Measurements from ENCODE around the gene PLXND1. TPM values are rescaled to one million over a fixed set of nuclear protein-coding genes. Genes with fewer than 3 reads are reported as not detected.
"Not testable (repeated sequence)": the region's sequence is repeated elsewhere in the genome, so short reads cannot be mapped to it uniquely, and the experiment has no call there.

PLXND1 gene
- total RNA-seq, 1 donor from 2014 or later: 3.1 TPM

DNA sequence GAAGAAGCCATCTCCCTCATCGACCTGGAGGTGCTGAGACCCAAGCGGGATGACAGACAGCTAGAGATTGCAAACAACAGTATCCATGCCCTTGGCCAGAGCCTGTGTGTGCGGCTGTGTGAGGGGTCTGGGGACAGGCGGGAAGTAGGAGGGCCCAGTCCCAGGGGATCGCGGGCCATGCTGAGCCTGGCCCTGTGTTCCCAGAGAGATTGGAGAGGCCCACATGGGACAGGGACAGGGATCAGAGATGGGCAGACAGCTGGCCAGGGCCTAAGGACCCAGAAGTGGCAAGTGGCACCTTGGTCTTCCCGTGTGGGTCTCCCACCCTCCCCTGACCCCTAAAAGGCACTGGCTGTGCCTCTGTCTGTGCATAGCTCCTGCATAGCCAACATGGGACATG lies 89.0 kb downstream of the PLXND1 start:
- ChIA-PET POLR2A (no interaction called here), CTCF (no interaction called here)

DNA sequence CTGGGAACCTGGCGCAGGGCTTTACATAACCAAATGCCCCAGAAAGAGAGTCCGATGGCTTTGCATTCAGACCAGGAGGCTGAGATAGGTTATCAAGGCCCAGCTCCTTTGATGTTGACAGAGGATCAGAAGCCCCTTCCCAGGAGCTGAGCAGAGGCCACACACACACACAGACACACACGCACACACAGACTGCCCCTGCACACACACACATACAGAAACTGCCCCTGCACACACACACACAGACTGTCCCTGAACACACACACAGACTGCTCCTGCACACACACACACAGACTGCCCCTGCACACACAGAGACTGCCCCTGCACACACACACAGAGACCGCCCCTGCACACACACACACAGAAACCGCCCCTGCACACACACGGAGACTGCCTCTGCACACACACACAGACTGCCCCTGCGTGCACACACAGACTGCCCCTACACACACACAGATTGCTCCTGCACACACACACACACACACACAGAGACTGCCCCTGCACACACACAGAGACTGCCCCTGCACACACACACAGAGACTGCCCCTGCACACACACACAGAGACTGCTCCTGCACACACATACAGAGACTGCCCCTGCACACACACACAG lies 90.5 kb downstream of the PLXND1 start:
- H3K27ac Mint-ChIP-seq; intact Hi-C loops (cut with micrococcal nuclease); DNase-seq; H3K9me3 Mint-ChIP-seq; H3K4me3 Mint-ChIP-seq; POLR2A ChIA-PET; H3K4me1 Mint-ChIP-seq; ATAC-seq (ENCODE audit: low read depth); H3K27me3 Mint-ChIP-seq; CTCF ChIA-PET: not testable (repeated sequence)
- H3K36me3 Mint-ChIP-seq (ENCODE audit: low read depth): peaks cover 16% of the 10 kb centered on the region

More for the DNA sequence above, 89.0 kb downstream of the PLXND1 start:
- DNase-seq (no peak), ATAC-seq (ENCODE audit: low read depth) (no peak)
- peaks cover 11% of the 10 kb centered on the region for H3K36me3 Mint-ChIP-seq (ENCODE audit: low read depth)
- H3K27ac Mint-ChIP-seq: no peak overlapping the region
- TF ChIP-seq, protein P1, sequence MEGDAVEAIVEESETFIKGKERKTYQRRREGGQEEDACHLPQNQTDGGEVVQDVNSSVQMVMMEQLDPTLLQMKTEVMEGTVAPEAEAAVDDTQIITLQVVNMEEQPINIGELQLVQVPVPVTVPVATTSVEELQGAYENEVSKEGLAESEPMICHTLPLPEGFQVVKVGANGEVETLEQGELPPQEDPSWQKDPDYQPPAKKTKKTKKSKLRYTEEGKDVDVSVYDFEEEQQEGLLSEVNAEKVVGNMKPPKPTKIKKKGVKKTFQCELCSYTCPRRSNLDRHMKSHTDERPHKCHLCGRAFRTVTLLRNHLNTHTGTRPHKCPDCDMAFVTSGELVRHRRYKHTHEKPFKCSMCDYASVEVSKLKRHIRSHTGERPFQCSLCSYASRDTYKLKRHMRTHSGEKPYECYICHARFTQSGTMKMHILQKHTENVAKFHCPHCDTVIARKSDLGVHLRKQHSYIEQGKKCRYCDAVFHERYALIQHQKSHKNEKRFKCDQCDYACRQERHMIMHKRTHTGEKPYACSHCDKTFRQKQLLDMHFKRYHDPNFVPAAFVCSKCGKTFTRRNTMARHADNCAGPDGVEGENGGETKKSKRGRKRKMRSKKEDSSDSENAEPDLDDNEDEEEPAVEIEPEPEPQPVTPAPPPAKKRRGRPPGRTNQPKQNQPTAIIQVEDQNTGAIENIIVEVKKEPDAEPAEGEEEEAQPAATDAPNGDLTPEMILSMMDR (IDR thresholded peaks at IDR 0.05): no peak
- no peaks in the 10 kb centered on the region for H3K4me1 Mint-ChIP-seq
- no peaks in the 10 kb centered on the region for H3K9me3 Mint-ChIP-seq
- H3K4me3 Mint-ChIP-seq: no peak overlapping the region
- intact Hi-C loops (cut with micrococcal nuclease): no loop called here
- H3K27me3 Mint-ChIP-seq: no peaks in the 10 kb centered on the region

DNA sequence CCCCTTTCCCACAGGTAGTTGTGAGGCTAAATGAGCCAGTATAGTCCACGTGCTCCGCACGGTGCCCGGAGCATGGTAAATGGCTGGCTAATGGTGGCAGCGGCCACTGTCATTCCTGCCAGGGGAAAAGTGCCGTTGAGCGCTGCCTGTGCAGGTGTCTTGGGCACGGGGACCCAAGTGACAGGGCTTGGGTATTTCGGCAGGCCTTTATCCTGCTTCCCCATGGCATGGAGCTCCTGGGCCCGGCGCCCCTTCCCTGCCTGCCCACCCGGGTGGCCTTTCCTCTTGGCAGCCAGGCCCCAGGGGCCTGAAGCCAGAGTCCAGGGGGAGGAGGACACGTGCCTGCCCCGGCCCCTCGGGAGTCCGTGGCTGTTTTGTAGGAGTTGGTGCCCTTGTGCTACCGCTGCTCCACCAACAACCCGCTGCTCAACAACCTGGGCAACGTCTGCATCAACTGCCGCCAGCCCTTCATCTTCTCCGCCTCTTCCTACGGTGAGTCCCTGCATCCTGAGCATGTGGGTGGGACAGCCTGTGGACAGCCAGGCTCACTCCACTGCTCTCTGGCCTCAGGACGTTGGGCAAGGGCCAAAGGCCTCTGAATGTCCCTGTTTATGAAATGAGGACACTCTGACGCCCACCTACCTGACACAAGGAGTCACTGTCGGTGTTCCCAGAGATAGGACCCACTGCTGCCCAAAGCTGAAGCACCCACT lies 91.2 kb downstream of the PLXND1 start:
- H3K27me3 Mint-ChIP-seq; H3K4me3 Mint-ChIP-seq; DNase-seq; H3K4me1 Mint-ChIP-seq; H3K27ac Mint-ChIP-seq; ATAC-seq (ENCODE audit: low read depth); POLR2A ChIA-PET; CTCF ChIA-PET; intact Hi-C loops (cut with micrococcal nuclease); H3K9me3 Mint-ChIP-seq: not testable (repeated sequence)
- H3K36me3 Mint-ChIP-seq (ENCODE audit: low read depth): peaks cover 16% of the 10 kb centered on the region

DNA sequence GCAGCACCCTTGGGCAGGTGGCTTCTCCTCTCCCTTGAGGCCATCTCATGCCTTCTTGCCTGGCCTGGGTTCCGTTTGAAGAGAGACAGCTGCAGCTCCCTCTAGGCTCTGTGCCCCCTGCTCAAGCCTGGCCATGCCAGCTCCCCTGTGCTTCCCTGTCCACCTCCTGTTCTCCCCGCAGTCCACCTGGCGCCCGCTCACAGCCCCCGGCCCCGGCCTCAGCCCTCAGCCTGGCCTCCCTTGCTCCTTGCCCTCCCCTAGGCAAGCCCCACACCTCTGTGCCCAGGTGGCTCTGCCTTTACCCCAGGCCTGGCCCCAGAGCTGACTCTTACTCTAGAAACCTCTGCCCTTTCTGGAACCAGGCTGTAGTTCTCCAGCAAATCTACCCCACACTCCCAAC lies 91.9 kb downstream of the PLXND1 start:
- Mint-ChIP-seq H3K27me3 (no peaks in the 10 kb centered on the region), H3K4me1 (no peaks in the 10 kb centered on the region), H3K9me3 (no peaks in the 10 kb centered on the region), H3K36me3 (ENCODE audit: low read depth) (peaks cover 16% of the 10 kb centered on the region), H3K4me3 (no peak overlapping the region), H3K27ac (no peak overlapping the region)
- ChIA-PET POLR2A (no interaction called here), CTCF (no interaction called here)
- TF ChIP-seq, protein P1 (IDR thresholded peaks at IDR 0.05): no peak
- ATAC-seq (ENCODE audit: low read depth) (no peak), DNase-seq (no peak)
- intact Hi-C loops (cut with micrococcal nuclease): no loop called here

DNA sequence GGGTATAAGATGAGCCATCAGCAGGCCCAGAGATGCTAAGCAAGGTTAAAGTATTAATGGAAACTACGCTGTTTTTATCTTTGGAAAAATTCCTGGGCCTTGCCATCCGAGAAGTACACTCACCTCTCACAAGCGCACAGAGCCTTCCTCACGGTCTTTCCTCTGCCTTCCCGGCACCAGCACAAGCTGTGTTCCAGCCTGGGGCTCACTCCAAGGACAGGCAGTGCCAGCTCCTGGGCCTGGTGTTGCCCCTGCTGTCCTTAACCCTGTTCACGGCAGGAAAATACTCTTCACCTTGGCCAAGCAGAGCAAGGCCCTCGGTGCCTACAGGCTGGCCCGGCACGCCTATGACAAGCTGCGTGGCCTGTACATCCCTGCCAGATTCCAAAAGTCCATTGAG lies 92.4 kb downstream of the PLXND1 start:
- no peaks in the 10 kb centered on the region for H3K4me1 Mint-ChIP-seq
- intact Hi-C loops (cut with micrococcal nuclease): no loop called here
- H3K4me3 Mint-ChIP-seq: no peak overlapping the region
- H3K36me3 Mint-ChIP-seq (ENCODE audit: low read depth): peaks cover 16% of the 10 kb centered on the region
- DNase-seq (no peak), ATAC-seq (ENCODE audit: low read depth) (no peak)
- H3K27ac Mint-ChIP-seq: no peak overlapping the region
- CTCF ChIA-PET: no interaction called here
- TF ChIP-seq, protein P1 (IDR thresholded peaks at IDR 0.05): no peak
- H3K9me3 Mint-ChIP-seq: no peaks in the 10 kb centered on the region
- H3K27me3 Mint-ChIP-seq: no peaks in the 10 kb centered on the region
- POLR2A ChIA-PET: no interaction called here

DNA sequence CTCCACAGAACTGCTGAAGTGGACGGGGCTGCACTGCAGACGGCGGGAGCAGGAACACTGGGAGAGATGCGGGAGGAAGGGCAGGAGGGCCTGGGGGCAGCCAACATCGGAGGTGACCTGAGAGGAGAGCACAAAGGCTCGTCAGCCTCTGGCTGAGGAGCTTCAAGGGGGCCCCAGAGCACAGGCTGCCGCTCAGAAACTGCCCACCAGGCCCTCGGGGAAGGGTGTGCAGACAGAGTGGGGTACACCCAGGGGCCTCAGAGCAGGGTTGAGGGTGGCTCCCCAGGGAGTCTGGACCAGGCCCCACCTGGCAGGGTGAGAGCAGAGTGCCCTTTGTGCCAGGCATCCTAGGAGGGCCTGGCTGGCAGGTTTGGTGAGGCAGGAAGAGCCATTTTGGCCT lies 92.8 kb downstream of the PLXND1 start:
- TF ChIP-seq, protein P1 (IDR thresholded peaks at IDR 0.05): no peak
- no peak for ATAC-seq (ENCODE audit: low read depth)
- no peak overlapping the region for H3K27ac Mint-ChIP-seq
- no peaks in the 10 kb centered on the region for H3K9me3 Mint-ChIP-seq
- H3K27me3 Mint-ChIP-seq: no peaks in the 10 kb centered on the region
- H3K4me1 Mint-ChIP-seq: no peaks in the 10 kb centered on the region
- CTCF ChIA-PET: no interaction called here
- DNase-seq: no peak
- POLR2A ChIA-PET: no interaction called here
- intact Hi-C loops (cut with micrococcal nuclease): no loop called here
- H3K36me3 Mint-ChIP-seq (ENCODE audit: low read depth): peaks cover 16% of the 10 kb centered on the region
- no peak overlapping the region for H3K4me3 Mint-ChIP-seq
